NCI-H345 treated with DMSO at 0.1 percent for 48 hours (cell line): ENCODE measurements around the gene SPDYE6.
"Not testable (repeated sequence)": the region's sequence is repeated elsewhere in the genome, so short reads cannot be mapped to it uniquely, and the experiment has no call there.

Source experiments
- DNase-seq: peaks from one replicate; lab custom pipeline; 2025; ENCODE audit not compliant: unreplicated experiment; lab: John Stamatoyannopoulos, UW

Gene SPDYE6, protein sequence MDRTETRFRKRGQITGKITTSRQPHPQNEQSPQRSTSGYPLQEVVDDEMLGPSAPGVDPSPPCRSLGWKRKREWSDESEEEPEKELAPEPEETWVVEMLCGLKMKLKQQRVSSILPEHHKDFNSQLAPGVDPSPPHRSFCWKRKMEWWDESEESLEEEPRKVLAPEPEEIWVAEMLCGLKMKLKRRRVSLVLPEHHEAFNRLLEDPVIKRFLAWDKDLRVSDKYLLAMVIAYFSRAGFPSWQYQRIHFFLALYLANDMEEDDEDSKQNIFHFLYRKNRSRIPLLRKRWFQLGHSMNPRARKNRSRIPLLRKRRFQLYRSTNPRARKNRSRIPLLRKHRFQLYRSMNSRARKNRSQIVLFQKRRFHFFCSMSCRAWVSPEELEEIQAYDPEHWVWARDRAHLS

DNA sequence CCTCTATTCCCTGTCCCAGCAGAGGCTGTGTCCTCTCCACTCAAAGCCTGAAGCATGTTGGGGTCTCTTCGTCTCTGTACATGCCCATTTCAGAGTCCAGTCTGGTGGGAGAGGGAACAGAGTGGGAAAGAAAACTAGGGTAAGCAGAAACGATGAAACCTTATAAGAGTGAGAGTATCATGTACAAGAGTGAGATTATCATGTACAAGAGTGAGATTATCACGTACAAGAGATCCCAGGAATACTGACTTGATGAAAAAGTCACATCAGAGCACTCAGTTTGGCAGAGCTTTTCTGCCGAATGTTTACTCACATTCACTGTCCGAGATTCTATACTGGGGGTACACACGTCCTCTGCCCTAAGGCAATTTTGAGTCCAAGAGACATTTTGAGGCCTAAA lies at the start of gene SPDYE6:
Gene SPDYE6 (minus strand): TSS at position 101 of the 400 bp plus-strand sequence. CDS start 421 bp downstream, outside the sequence.
- not testable (repeated sequence) for DNase-seq

DNA sequence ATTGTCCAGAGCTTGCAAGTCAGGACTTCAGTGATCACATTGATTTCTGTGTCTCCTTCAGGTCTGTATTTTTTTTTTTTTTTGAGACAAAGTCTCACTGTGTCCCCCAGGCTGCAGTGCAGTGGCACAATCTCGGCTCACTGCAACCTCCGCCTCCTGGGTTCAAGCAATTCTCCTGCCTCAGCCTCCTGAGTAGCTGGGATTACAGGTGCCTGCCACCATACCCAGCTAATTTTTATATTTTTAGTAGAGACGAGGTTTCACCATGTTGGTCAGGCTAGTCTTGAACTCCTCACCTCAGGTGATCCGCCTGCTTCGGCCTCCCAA lies 48.6 kb upstream of the SPDYE6 start:
- DNase-seq: not testable (repeated sequence)

DNA sequence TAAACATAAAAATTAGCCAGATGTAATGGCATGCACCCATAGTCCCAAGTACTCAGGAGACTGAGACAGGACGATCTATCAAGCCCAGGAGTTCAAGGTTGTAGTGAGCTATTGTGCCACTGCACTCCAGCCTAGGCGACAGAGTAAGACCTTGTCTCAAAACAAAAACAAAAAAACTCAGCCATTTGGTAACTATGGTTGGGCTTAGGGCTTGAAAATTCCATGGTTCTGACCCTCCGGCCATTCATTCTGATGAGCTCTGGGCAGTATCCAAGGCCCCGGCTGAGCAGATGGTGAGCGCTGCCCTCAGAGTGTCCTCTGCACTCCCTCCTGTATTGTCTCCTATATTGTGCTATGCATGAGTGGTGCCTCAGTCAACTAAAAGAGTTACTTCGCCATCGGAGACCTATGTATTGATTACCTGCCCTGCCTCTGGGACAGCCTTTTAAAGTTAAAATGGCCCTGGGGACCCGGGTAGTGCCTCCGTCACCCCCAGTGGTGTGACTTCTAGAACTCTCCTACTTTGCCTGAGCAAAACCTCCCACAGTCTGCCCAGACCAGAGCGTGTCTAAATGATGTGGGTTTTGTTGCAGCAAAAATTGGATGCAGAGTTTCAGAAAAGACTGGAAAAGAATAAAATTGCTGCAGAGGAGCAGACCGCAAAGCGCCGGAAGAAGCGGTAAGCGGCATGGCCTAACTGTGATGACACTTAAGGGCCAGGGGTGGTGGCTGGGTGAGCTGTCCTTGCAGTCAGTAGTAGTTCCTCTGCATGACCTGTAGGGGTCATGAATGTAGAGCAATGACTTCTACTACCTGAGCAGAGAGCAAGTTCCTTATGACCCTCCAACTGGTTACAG lies 48.0 kb upstream of the SPDYE6 start:
- DNase-seq: peak; percentile 25

DNA sequence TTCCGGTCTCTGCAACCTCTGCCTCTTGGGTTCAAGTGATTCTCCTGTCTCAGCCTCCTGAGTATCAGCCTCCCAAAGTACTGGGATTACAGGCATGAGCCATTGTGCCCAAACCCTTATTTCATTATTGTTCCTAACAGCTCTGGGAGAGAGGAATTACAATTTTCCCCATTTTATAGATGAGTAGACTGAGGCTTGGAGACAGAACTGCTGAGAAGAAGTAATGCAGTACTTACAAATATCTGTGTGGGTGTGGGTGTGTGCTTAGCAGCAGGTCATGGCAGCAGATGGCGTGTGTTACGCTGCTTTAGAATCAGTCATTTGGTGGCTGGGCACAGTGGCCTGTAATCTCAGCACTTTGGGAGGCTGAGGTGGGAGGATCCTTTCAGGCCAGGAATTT lies 47.3 kb upstream of the SPDYE6 start:
- no peak for DNase-seq

DNA sequence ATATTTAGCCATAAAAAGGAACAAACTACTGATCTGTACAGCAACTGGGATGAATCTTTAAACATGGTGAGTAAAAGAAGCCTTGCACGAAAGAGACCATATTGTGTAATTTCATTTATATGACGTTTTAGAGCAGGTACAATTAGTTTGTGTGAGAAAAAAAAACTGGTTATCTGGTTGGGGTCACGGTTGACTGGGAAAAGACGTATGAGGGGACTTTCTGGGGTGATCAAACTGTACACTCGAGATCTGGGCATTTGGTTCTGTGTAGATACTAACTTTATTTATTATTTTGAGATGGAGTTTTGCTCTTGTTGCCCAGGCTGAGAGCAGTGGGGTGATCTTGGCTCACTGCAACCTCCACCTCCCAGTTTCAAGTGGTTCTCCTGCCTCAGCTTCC lies 44.1 kb upstream of the SPDYE6 start:
- DNase-seq: no peak

DNA sequence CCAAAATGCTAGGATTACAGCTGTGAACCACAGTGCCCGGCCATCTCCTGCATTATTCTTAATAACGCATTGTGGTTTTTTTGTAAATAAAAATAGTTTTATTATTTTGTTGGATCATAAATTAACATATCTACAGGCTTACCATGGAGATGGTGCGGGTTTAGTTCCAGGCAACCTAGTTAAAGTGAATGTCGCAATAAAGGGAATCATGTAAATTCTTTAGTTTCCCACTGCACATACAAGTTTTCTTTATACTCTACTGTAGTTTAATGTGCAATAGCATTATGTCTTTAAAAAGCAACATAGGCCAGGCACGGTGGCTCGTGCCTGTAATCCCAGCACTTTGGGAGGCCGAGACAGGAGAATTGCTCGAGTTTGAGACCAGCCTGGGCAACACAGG lies 42.3 kb upstream of the SPDYE6 start:
- DNase-seq: no peak

DNA sequence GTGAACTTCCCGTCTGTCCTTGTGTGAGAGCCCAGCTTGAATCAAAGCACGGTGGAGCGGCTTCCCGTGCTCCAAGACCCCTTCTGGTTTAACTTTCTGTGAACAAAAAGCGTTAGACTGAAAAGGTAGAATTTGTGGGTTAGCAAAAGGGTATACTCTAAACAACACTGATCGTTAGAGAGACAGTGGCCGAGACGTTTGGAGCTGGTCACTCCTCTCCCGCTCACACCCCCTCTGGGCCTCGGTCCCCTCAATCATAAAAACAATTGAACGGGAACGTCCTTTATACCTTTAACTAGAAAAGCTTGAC lies 40.4 kb upstream of the SPDYE6 start:
- no peak for DNase-seq

DNA sequence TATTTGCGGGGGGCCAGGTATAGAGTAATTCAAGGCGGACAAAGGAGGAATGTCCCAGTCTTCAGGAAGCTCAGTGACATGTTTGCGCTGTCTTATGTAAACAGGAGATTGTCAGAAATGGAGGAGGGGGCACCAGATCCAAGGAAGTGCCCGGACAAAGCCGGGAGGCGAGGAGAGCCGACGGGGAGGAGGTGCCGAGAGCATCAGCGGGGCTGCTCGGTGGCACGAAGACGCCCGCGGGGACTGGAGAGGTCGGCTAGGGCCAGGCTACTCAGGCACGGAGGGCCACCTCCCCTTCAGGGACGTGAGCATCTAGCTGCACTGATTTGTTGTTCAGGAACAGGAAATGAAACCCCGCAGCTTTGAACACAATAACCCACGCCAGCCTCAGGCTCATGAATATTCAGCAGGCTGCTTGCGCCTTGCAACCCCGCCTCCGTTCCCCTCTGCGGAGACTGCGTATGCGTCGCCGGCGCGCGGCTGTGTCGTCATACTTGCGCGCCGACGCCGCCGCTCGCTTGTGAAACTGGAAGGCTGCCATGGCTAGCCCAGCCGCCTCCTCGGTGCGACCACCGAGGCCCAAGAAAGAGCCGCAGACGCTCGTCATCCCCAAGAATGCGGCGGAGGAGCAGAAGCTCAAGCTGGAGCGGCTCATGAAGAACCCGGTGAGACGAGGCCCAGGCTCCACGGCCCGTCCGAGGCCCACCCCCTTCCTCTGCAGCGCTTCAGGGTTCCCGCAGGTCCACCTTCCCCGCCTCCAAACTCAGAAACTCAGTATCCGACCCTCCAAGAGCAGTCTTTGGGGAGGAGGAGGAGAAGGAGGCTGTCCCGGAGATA lies 39.8 kb upstream of the SPDYE6 start, which contains the start of gene PRKRIP1:
Gene PRKRIP1 (plus strand): TSS at position 491 of the 837 bp plus-strand sequence. CDS start 49 bp downstream, at position 540.
- peak; percentile 87 for DNase-seq

DNA sequence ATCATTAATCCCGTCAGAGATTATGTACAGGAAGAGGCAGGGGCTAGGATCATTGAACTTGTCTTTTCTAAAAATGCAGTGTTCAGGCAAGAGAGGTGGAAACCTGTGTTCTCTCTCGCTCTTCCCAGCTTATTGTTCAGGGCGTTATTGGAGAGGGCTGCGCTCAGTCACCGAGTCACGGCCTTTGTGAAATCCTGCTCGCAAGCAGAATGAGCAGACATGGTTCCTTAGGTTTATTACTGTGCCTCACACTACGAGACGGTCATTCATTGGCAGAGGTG lies 39.3 kb upstream of the SPDYE6 start:
- no peak for DNase-seq

DNA sequence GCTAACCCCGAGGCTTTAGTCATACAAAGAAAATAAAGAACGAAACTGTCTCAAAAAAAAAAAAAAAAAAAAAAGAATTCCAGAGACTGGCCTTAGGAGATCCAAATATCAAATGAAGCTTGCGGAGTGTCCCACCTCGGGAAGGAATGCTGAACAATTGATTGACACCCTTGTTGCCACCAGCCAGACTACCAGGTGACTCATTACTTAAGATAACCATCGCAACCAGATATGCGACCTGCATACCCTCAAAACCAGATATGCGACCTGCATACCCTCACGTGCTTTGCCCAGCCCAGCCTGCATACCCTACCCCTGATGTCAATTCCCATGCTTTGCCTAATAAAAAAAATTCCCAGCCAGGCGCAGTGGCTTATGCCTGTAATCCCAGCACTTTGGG lies 37.2 kb upstream of the SPDYE6 start:
- DNase-seq: no peak

DNA sequence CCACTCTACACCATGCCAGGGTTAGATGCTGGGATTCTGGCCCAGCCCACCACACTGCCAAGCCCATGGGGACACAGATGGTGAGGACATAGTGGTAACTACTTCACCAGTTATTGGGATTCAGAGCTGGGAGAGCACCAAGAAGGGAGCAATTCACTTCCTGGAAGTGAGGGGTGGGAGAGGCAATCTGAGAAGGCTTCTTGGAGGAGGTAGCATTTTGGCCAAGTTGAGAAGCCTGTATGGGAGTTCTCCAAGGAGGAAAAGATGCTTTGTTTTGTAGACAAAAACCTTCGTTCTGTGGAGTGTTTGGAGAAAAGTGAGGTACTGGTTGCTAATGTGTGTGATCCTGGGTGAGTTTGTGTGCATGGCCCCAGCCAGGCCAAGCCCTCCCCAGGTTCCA lies 36.1 kb upstream of the SPDYE6 start:
- no peak for DNase-seq

DNA sequence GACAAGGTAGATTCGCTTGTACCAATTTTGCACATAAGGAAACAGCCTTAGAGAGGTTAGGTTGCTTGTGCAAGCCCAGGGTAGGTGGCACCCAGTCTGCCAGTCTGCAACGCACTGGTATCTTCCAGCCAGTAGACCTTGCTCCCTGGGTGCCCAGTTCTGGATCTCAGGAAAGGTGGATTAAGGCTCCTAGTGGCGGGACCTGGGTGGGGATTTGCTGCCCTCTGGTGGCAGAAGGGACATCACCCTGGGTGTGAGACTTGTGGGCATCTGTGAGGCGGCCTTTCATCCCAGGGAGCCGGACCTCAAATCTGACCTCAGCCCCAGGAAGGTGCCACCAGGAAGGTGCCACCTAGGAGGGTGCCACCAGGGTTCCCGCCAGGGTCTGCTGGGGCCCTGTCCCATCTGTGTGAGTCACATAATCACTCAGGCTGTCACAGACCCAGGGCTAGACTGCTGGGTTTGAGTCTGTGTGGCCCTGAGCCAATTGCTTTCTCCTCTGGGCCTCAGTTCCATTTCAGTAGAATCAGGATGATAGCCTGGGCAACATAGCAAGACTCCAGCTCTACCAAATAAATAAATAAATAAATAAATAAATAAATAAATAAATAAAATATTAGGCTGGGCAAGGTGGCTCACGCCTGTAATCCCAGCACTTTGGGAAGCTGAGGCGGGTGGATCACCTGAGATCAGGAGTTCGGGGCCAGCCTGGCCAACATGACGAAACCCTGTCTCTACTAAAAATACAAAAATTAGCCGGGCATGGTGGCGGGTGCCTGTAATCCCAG lies 34.6 kb upstream of the SPDYE6 start:
- peak; percentile 29 for DNase-seq

DNA sequence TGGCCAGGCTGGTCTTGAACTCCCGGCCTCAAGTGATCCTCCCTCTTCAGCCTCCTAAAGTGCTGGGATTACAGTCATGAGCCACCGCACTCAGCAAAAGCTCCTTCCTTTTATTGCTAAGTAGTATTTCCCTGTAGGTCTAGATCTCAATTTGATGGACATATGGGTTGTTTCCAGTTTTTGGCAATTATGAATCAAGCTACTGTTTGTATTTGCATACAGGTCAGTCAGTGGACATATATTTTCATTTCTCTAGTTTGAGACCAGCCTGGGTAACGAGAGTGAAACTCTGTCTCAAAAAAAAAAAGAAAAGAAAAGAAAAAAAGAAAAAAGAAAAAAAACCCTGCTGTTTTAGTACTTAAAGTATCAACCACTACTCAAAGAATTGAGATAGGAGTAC lies 33.6 kb upstream of the SPDYE6 start:
- DNase-seq: no peak

DNA sequence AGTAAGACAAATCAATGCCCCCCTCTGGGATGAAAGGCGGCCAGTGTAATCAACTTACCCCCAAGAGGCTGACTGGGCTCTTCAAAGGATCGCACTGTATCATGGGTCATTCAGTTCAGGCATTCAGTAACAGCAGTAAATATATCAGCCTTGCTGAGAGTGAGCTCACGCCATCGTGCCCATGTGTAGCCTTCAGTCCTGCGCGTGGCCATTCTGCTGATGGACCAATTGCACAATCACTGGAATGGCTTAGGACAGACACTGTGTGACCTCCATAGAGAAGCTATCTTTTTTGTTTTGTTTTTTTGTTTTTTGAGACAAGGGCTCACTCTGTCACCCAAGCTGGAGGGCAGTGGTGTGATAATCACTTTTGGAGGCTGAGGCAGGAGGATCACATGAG lies 30.8 kb upstream of the SPDYE6 start:
- DNase-seq: no peak

DNA sequence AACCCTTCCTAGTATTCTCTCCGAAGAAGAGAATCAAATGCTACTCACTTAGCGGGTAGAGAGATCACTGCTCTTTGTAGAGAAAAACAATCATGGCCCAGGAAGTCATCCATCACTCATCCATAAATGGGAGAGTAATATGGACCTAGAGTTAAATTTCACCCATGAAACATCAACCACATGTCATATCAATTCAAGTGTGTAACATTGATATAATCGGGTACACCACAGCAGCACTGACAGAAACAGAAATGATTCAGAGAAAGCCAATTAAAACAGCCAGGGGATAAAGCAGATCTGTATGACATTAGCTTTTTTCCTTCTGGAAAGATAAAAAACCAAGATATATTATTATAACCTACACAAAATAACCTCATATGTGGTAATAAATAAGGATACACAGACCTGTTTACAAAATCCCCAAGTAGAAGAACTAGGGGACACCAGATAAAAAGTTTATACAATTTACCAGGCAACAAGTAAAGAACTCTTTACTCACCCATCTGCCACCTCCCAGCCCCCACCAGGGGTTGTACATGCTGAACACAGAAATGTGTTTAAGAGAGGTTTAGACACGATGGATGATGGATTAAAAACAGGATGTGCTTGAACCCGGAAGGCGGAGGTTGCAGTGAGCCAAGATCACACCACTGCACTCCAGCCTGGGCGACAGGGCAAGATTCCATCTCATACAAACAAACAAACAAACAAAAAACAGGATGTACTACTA lies 25.6 kb upstream of the SPDYE6 start:
- DNase-seq: not testable (repeated sequence)

DNA sequence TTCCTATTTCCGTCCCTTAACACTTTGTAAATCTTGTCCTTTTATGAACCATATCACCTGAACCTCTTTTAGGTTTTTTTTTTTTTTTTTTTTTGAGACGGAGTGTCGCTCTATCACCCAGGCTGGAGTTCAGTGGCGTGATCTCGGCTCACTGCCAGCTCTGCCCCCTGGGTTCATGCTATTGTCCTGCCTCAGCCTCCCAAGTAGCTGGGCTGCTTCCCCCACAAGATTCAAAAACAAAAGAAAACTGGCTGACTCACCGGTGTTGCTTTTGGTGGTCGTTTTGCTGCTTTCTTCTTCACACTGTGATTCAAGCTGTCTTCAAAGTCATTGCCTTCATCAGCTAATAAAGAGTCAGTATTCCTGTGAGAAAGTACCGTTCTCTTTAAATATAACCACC lies 24.6 kb upstream of the SPDYE6 start:
- not testable (repeated sequence) for DNase-seq

DNA sequence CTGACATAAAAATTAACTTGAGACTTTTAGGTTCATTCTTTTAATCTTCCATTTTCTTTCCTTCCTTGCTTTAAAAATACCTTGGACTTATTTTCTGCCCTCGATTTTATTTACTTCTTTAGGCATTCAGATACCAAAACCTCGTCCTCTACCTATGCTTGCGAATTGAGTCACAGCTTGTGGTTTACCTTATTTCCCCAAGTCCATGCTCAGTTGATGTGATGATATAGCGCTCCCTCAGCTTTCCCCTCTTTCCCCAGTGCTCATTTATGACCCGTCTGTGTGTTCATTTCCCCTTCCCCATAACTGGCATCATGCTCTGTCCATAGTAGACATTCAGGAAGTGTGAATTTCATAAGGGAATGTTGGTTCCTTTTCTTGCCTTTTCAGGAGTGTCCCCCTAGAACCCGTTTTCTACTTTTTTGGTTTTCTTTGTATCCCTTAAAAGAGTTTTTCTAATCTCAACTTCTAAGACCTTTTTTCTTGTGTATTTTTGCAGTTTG lies 20.8 kb upstream of the SPDYE6 start:
- DNase-seq: no peak

DNA sequence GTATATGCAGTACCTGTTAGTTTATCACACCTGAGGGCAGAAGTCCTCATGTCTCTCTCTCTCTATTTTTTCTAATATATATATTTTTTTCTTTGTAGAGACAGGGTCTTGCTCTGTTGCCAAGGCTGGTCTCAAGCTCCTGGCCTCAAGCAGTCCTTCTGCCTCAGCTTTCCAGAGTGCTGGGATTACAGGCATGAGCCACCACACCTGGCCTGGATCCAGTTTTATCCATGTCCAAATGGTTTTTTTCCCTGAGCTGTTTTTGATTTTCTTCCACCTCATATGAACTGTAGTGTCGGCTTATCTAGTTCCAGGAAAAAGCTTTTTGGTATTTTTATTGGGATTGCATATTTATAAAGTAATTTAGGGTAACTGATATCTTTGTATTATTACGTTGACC lies 16.6 kb upstream of the SPDYE6 start:
- not testable (repeated sequence) for DNase-seq

DNA sequence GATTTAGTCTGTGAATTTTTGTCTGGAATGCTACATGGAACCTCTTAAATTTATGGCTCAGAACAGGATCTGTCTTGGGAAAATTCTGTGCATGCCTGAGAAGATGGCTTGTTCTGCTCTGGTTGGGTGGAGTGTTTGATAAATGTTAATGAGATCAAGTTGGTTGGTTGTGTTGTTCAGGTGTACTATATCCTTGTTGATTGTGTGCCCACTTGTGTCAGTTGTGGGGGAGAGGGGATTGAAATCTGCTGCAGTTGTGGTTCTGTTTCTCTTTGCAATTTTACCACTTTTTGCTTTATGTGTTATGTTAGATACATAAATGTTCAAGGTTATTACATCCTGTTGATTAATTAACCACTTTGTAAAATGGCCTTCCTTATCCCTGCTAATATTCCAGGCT lies 13.8 kb upstream of the SPDYE6 start:
- DNase-seq: not testable (repeated sequence)

DNA sequence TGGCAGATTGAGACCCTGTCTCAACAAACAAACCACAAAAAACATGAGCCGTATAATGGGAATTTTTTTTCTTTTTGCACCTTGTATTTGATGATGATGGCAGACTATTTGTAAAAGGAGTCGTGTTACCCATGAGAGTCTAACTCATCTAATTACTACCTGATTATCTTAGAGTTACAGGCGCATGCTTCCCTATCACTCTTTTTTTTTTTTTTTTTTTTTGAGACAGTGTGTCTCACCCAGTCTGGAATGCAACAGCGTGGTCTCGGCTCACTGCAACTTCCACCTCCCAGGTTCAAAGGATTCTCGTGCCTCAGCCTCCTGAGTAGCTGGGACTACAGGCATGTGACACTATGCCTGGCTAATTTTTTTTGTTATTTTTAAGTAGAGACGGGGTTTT lies 9.1 kb upstream of the SPDYE6 start:
- DNase-seq: not testable (repeated sequence)
